Measurements from ENCODE around the gene SYT14.

Gene SYT14

GRCh38 chr1:209924390-209924789, 13.6 kb upstream of the SYT14 start:
- TF ChIP-seq, protein P1, sequence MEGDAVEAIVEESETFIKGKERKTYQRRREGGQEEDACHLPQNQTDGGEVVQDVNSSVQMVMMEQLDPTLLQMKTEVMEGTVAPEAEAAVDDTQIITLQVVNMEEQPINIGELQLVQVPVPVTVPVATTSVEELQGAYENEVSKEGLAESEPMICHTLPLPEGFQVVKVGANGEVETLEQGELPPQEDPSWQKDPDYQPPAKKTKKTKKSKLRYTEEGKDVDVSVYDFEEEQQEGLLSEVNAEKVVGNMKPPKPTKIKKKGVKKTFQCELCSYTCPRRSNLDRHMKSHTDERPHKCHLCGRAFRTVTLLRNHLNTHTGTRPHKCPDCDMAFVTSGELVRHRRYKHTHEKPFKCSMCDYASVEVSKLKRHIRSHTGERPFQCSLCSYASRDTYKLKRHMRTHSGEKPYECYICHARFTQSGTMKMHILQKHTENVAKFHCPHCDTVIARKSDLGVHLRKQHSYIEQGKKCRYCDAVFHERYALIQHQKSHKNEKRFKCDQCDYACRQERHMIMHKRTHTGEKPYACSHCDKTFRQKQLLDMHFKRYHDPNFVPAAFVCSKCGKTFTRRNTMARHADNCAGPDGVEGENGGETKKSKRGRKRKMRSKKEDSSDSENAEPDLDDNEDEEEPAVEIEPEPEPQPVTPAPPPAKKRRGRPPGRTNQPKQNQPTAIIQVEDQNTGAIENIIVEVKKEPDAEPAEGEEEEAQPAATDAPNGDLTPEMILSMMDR (IDR thresholded peaks at IDR 0.05; ENCODE audit: borderline replicate concordance, insufficient read depth, low read depth, low read length): no peak
- H3K4me3 ChIP-seq (ENCODE audit: low read depth, low read length): no peak overlapping the region

DNA sequence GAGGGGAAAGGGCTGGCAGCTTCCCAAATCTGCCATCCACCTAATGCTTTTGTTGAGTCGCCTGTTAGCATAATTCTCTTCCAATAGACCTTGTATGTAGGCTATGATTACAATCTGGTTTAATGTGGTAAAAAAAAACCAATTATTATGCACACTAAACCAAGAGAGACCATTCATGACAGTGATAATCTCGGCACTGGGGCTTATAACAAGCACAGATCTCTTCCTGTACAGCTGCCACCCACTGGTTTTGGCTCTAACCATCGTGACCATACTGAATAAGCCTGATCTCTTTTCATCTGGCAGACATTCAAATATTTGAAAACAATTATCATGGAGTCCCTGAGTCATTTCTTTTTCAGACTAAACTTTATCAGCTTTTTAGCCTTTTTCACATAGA, 12.0 kb upstream of the SYT14 start:
- TF ChIP-seq, protein P1 (IDR thresholded peaks at IDR 0.05; ENCODE audit: borderline replicate concordance, insufficient read depth, low read depth, low read length): no peak
- no peak overlapping the region for H3K4me3 ChIP-seq (ENCODE audit: low read depth, low read length)

DNA sequence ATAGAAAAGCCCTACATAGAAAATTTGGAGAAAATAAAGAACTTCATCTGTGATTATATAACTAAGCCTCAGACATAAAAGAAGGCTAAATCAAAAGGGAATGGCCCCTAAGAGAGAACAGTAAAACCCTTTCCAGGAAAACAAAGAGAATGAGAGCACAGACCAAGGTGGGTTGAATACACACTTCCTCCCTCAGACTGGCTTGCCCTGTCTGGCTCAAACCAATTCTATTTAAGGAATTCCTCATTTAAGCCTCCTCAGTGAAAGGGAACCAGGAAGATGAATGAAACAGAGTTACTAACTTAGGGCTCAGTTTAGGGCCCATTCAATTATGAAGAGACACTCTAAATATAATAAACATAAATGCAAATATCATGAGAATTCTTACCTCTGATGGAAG, 10.6 kb upstream of the SYT14 start:
- H3K4me3 ChIP-seq (ENCODE audit: low read depth, low read length): no peak overlapping the region
- TF ChIP-seq, protein P1 (IDR thresholded peaks at IDR 0.05; ENCODE audit: borderline replicate concordance, insufficient read depth, low read depth, low read length): no peak

DNA sequence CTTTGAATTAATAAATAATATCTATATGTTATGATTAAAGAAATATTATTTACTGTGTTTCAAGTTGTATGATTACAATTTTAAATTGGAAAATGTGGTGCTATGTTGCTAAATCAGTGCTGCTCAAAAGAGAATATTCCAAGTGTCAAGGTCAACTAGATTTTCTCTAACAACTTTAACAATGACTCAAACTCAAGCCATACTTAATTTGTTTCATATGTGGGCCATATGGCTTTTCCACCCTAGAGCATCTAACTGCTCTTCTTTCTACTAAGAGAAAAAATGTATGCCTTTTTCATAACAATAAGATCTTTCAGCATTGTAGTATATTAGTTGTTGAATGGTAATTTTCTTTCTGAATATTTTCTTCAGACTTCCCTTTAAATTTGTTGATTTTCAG, 8.3 kb upstream of the SYT14 start:
- H3K4me3 ChIP-seq (ENCODE audit: low read depth, low read length): no peak overlapping the region
- TF ChIP-seq, protein P1 (IDR thresholded peaks at IDR 0.05; ENCODE audit: borderline replicate concordance, insufficient read depth, low read depth, low read length): no peak

GRCh38 chr1:209931141-209931540, 6.9 kb upstream of the SYT14 start:
- TF ChIP-seq, protein P1 (IDR thresholded peaks at IDR 0.05; ENCODE audit: borderline replicate concordance, insufficient read depth, low read depth, low read length): no peak
- no peak overlapping the region for H3K4me3 ChIP-seq (ENCODE audit: low read depth, low read length)

- TF ChIP-seq, protein P1 (IDR thresholded peaks at IDR 0.05; ENCODE audit: borderline replicate concordance, insufficient read depth, low read depth, low read length): no peak
- H3K4me3 ChIP-seq (ENCODE audit: low read depth, low read length): no peak overlapping the region
Measured at GRCh38 chr1:209936125-209936524, 1.9 kb upstream of the SYT14 start.

GRCh38 chr1:209945377-209945776, 7.4 kb downstream of the SYT14 start:
- TF ChIP-seq, protein P1 (IDR thresholded peaks at IDR 0.05; ENCODE audit: borderline replicate concordance, insufficient read depth, low read depth, low read length): no peak

More at GRCh38 chr1:209945377-209945776, 7.4 kb downstream of the SYT14 start:
- no peak overlapping the region for H3K4me3 ChIP-seq (ENCODE audit: low read depth, low read length)
